ENCODE measurements around the gene CCS. TPM values are rescaled to one million over a fixed set of nuclear protein-coding genes. Genes with fewer than 3 reads are reported as not detected.

CCS gene
- total and polyA plus RNA-seq, 9 of the 15 experiments (the other 6 are each of a cell fraction or from before 2014, with no cell fraction given), result 1.1 to 46.6 (median 26.8) TPM

- TF ChIP-seq ETV6 (IDR thresholded peaks at IDR 0.05; ENCODE audit: borderline replicate concordance in 1 of 2, low read depth in 2 of 2, low read length in 1 of 2), result no peak
- no peak for TF ChIP-seq ETV6 (CRISPR knock-in tag; IDR thresholded peaks at IDR 0.05; ENCODE audit: borderline replicate concordance)
- TF ChIP-seq EP400 (IDR thresholded peaks at IDR 0.05), result no peak
- no peak for TF ChIP-seq CCAR2 (IDR thresholded peaks at IDR 0.05; ENCODE audit: low read depth, low read length)
- no peak for TF ChIP-seq JUN (IDR thresholded peaks at IDR 0.05; ENCODE audit: borderline replicate concordance, low read depth, low read length)
- TF ChIP-seq JUN (CRISPR knock-in tag; IDR thresholded peaks at IDR 0.05; ENCODE audit: borderline replicate concordance), result no peak
- TF ChIP-seq HNRNPH1 (optimal IDR thresholded peaks at IDR 0.05; ENCODE audit: low read depth, low read length), result no peak
- no peak for TF ChIP-seq ZNF12 (CRISPR knock-in tag; IDR thresholded peaks at IDR 0.05)
- no peak for TF ChIP-seq NR2C2 (CRISPR knock-in tag; IDR thresholded peaks at IDR 0.05)
- no peak for TF ChIP-seq NR2C2 (tag; IDR thresholded peaks at IDR 0.05)
- TF ChIP-seq LEF1 (IDR thresholded peaks at IDR 0.05), result no peak
- TF ChIP-seq PML (IDR thresholded peaks at IDR 0.05; ENCODE audit: low read length), result no peak
- peak; percentile 86 for TF ChIP-seq ZNF384 (IDR thresholded peaks at IDR 0.05; ENCODE audit: low read depth, low read length)
- no peak for TF ChIP-seq RBM25 (IDR thresholded peaks at IDR 0.05; ENCODE audit: low read depth, low read length, severe bottlenecking)
- TF ChIP-seq NCOA4 (IDR thresholded peaks at IDR 0.05; ENCODE audit: partially characterized antibody), result no peak
- TF ChIP-seq MCM3 (IDR thresholded peaks at IDR 0.05), result no peak
- no peak for TF ChIP-seq PTRF (tag; IDR thresholded peaks at IDR 0.05)
- no peak for TF ChIP-seq RBM17 (IDR thresholded peaks at IDR 0.05; ENCODE audit: borderline replicate concordance, low read depth, low read length)
- TF ChIP-seq ZNF511 (CRISPR knock-in tag; IDR thresholded peaks at IDR 0.05), result no peak
- no peak for TF ChIP-seq RBM34 (IDR thresholded peaks at IDR 0.05; ENCODE audit: borderline replicate concordance, insufficient read depth, low read length)
- TF ChIP-seq GTF2F1 (IDR thresholded peaks at IDR 0.05; ENCODE audit: low read depth, low read length), result no peak
- no peak for TF ChIP-seq SMARCA5 (IDR thresholded peaks at IDR 0.05)
- TF ChIP-seq THRB (CRISPR knock-in tag; conservative IDR thresholded peaks at IDR 0.05), result no peak
- TF ChIP-seq CTCFL (IDR thresholded peaks at IDR 0.05; ENCODE audit: borderline replicate concordance, insufficient read depth, low read depth, low read length, poor library complexity, severe bottlenecking), result no peak
- no peak for TF ChIP-seq ZNF165 (CRISPR knock-in tag; IDR thresholded peaks at IDR 0.05; ENCODE audit: borderline replicate concordance)
- peak; percentile 35 for TF ChIP-seq PKNOX1 (IDR thresholded peaks at IDR 0.05)
Measured at GRCh38 chr11:66653123-66653522, 60.1 kb downstream of the CCS start (continued).
